Measurements from ENCODE around the gene ZFP1.

DNA sequence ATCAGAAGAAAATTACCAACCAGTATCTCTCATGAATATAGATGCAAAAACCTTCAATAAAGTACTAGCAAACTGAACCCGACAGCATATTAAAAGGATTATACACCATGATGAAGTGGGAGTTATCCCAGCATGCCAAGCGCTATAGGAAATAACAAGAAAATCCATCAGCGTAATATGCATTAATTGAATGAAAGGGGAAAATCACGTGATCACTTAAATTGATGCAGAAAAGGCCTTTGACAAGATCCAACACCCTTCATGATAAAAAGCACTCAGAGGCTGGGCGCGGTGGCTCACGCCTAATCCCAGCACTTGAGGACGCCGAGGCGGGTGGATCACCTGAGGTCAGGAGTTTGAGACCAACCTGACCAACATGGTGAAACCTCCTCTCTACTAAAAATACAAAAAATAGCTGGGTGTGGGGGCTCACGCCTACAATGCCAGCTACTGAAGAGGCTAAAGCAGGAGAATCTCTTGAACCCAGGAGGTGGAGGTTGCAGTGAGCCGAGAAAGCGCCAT, 53.8 kb downstream of the ZFP1 start:
- TF ChIP-seq, protein P1, sequence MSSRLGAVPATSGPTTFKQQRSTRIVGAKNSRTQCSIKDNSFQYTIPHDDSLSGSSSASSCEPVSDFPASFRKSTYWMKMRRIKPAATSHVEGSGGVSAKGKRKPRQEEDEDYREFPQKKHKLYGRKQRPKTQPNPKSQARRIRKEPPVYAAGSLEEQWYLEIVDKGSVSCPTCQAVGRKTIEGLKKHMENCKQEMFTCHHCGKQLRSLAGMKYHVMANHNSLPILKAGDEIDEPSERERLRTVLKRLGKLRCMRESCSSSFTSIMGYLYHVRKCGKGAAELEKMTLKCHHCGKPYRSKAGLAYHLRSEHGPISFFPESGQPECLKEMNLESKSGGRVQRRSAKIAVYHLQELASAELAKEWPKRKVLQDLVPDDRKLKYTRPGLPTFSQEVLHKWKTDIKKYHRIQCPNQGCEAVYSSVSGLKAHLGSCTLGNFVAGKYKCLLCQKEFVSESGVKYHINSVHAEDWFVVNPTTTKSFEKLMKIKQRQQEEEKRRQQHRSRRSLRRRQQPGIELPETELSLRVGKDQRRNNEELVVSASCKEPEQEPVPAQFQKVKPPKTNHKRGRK (CRISPR knock-in tag; IDR thresholded peaks at IDR 0.05; ENCODE audit: borderline replicate concordance): no peak
- no peak for TF ChIP-seq JUN (CRISPR knock-in tag; IDR thresholded peaks at IDR 0.05)
- TF ChIP-seq, protein P2, sequence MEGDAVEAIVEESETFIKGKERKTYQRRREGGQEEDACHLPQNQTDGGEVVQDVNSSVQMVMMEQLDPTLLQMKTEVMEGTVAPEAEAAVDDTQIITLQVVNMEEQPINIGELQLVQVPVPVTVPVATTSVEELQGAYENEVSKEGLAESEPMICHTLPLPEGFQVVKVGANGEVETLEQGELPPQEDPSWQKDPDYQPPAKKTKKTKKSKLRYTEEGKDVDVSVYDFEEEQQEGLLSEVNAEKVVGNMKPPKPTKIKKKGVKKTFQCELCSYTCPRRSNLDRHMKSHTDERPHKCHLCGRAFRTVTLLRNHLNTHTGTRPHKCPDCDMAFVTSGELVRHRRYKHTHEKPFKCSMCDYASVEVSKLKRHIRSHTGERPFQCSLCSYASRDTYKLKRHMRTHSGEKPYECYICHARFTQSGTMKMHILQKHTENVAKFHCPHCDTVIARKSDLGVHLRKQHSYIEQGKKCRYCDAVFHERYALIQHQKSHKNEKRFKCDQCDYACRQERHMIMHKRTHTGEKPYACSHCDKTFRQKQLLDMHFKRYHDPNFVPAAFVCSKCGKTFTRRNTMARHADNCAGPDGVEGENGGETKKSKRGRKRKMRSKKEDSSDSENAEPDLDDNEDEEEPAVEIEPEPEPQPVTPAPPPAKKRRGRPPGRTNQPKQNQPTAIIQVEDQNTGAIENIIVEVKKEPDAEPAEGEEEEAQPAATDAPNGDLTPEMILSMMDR (IDR thresholded peaks at IDR 0.05): no peak
- no peak for TF ChIP-seq CBFB (CRISPR knock-in tag; IDR thresholded peaks at IDR 0.05; ENCODE audit: low read depth)
- TF ChIP-seq NR2C2 (CRISPR knock-in tag; IDR thresholded peaks at IDR 0.05): no peak
- TF ChIP-seq, protein P3, sequence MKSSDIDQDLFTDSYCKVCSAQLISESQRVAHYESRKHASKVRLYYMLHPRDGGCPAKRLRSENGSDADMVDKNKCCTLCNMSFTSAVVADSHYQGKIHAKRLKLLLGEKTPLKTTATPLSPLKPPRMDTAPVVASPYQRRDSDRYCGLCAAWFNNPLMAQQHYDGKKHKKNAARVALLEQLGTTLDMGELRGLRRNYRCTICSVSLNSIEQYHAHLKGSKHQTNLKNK (CRISPR knock-in tag; IDR thresholded peaks at IDR 0.05): no peak
- TF ChIP-seq, protein P4, sequence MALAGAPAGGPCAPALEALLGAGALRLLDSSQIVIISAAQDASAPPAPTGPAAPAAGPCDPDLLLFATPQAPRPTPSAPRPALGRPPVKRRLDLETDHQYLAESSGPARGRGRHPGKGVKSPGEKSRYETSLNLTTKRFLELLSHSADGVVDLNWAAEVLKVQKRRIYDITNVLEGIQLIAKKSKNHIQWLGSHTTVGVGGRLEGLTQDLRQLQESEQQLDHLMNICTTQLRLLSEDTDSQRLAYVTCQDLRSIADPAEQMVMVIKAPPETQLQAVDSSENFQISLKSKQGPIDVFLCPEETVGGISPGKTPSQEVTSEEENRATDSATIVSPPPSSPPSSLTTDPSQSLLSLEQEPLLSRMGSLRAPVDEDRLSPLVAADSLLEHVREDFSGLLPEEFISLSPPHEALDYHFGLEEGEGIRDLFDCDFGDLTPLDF (CRISPR knock-in tag; IDR thresholded peaks at IDR 0.05): no peak
- TF ChIP-seq FOXJ3 (CRISPR knock-in tag; IDR thresholded peaks at IDR 0.05; ENCODE audit: borderline replicate concordance): no peak
- TF ChIP-seq, protein P5, sequence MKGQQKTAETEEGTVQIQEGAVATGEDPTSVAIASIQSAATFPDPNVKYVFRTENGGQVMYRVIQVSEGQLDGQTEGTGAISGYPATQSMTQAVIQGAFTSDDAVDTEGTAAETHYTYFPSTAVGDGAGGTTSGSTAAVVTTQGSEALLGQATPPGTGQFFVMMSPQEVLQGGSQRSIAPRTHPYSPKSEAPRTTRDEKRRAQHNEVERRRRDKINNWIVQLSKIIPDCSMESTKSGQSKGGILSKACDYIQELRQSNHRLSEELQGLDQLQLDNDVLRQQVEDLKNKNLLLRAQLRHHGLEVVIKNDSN (CRISPR knock-in tag; IDR thresholded peaks at IDR 0.05): no peak
- TF ChIP-seq, protein P6, sequence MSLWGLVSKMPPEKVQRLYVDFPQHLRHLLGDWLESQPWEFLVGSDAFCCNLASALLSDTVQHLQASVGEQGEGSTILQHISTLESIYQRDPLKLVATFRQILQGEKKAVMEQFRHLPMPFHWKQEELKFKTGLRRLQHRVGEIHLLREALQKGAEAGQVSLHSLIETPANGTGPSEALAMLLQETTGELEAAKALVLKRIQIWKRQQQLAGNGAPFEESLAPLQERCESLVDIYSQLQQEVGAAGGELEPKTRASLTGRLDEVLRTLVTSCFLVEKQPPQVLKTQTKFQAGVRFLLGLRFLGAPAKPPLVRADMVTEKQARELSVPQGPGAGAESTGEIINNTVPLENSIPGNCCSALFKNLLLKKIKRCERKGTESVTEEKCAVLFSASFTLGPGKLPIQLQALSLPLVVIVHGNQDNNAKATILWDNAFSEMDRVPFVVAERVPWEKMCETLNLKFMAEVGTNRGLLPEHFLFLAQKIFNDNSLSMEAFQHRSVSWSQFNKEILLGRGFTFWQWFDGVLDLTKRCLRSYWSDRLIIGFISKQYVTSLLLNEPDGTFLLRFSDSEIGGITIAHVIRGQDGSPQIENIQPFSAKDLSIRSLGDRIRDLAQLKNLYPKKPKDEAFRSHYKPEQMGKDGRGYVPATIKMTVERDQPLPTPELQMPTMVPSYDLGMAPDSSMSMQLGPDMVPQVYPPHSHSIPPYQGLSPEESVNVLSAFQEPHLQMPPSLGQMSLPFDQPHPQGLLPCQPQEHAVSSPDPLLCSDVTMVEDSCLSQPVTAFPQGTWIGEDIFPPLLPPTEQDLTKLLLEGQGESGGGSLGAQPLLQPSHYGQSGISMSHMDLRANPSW (CRISPR knock-in tag; conservative IDR thresholded peaks at IDR 0.05; ENCODE audit: low read depth): no peak
